Left lung (tissue), 10 donors: ENCODE measurements around the gene TIGAR. TPM values are rescaled to one million over a fixed set of nuclear protein-coding genes. Genes with fewer than 3 reads are reported as not detected.

Experiments
- ATAC-seq: fragments of 200-7000 bp; cut with Tn5 transposase; one replicate; pipeline ENCODE4 v1.9.1; 2020; ENCODE audit warnings: moderate library complexity
- DNase-seq, 4 donors: peaks; one replicate each; pipeline ENCODE4 v3.0.0-alpha.2; 2013 to 2020
- H3K27ac ChIP-seq, 2 donors: fragments of 200-600 bp; sonication (generic) in 1 of 2; one replicate each; pipeline versions ENCODE4 v1.5.0 to v1.8.0; 2020 to 2021
- H3K27me3 ChIP-seq, 2 donors: fragments of 200-600 bp; sonication (generic) in 1 of 2; one replicate each; pipeline versions ENCODE4 v1.5.0 to v1.8.0; 2020 to 2021
- H3K36me3 ChIP-seq, 2 donors: fragments of 200-600 bp; sonication (generic) in 1 of 2; one replicate each; pipeline versions ENCODE4 v1.5.0 to v1.8.0; 2020 to 2021
- H3K4me1 ChIP-seq, 2 donors: fragments of 200-600 bp; one replicate each; pipeline ENCODE4 v1.8.0; 2021
- H3K4me3 ChIP-seq, 2 donors: fragments of 200-600 bp; sonication (generic) in 1 of 2; one replicate each; pipeline versions ENCODE4 v1.5.0 to v1.8.0; 2020 to 2021; ENCODE audit warnings: mild to moderate bottlenecking in 1 of 2
- H3K9me3 ChIP-seq, 2 donors: fragments of 200-600 bp; sonication (generic) in 1 of 2; one replicate each; pipeline versions ENCODE4 v1.5.0 to v1.8.0; 2020 to 2021
- CTCF ChIP-seq, 2 donors: fragments of 200-600 bp; sonication (generic) in 1 of 2; IDR thresholded peaks; one replicate each; pipeline versions ENCODE4 v1.5.0 to v1.8.0; 2021; ENCODE audit warnings: antibody characterized with exemption in 2 of 2
- intact Hi-C, 2 donors: fragments of 100-400 bp; cut with DNase I; formaldehyde crosslinking; loops; one replicate each; pipeline versions ENCODE4 v1.11.2 to v1.14.2; 2022
- polyA plus RNA-seq, 6 donors: library from polyadenylated mRNA; unstranded; fragments of 120-200 nt; gene quantifications; one replicate each; pipeline ENCODE4 v1.2.1, GENCODE V29; 2013; ENCODE audit not compliant: insufficient read length in 6 of 6
- total RNA-seq, 2 donors: library from RNA; stranded (reverse); fragmentation: NEBNext Ultra II Directional; extraction: Animal tissue kit (Norgen Biotek cat#: 25700); gene quantifications; one replicate each; pipeline ENCODE4 v1.2.1, GENCODE V29; 2021
- donor health status: DM: no; HTN: yes; CAD: no.
- donor health status: DM: no; HTN: no; CAD: no.

Gene TIGAR
- total and polyA plus RNA-seq, 8 donors = 2.7 to 21.4 (median 5.0) TPM

- TF ChIP-seq CTCF (IDR thresholded peaks at IDR 0.05) = no peak
- H3K4me3 ChIP-seq = peak overlapping the region; percentile 64 to 78
- no peaks in the 10 kb centered on the region for H3K36me3 ChIP-seq
- DNase-seq (no peak), ATAC-seq (no peak)
- peaks cover 17 to 81% of the 10 kb centered on the region in 2 donors for H3K27me3 ChIP-seq
- intact Hi-C loops = loop anchor here in 1 of 2 donors (10.0 kb wide), 1 partner anchor 388 kb away; no protein-coding TSS in a partner anchor
- peaks cover 31 to 91% of the 10 kb centered on the region in 2 donors for H3K4me1 ChIP-seq
- H3K9me3 ChIP-seq = no peaks in the 10 kb centered on the region
- H3K27ac ChIP-seq = peak overlapping the region; percentile 84 to 87
These were observed 47.8 kb upstream of the TIGAR start for GRCh38 chr12:4273273-4273651.

GRCh38 chr12:4273652-4274395 is 47.2 kb upstream of the TIGAR start, which contains the start of gene CCND2:
Gene CCND2, plus strand, starts transcription at chr12:4273762. Its CDS starts 279 bp downstream, at chr12:4274041.
- no peak for TF ChIP-seq CTCF (IDR thresholded peaks at IDR 0.05)
- Histone ChIP-seq H3K27ac (peak within 1 kb of the TSS; percentile 87 to 94), H3K36me3 (no peaks in the 10 kb centered on the region), H3K4me3 (peak within 1 kb of the TSS; percentile 64 to 78), H3K9me3 (no peaks in the 10 kb centered on the region), H3K4me1 (peaks cover 34 to 94% of the 10 kb centered on the region in 2 donors), H3K27me3 (peaks cover 17 to 75% of the 10 kb centered on the region in 2 donors)
- DNase-seq = peak; percentile 91 to 97 (median 95)
- ATAC-seq = peak; percentile 70
- intact Hi-C loops = loop anchor here in 1 of 2 donors (10.0 kb wide), 1 partner anchor 389 kb away; no protein-coding TSS in a partner anchor

- intact Hi-C loops = loop anchor here in 1 of 2 donors (5.0 to 10.0 kb wide), 3 partner anchors 167 to 390 kb away; no protein-coding TSS in a partner anchor
- Histone ChIP-seq H3K9me3 (no peaks in the 10 kb centered on the region), H3K4me3 (peak overlapping the region; percentile 64 to 78), H3K27me3 (peaks cover 15 to 68% of the 10 kb centered on the region in 2 donors), H3K4me1 (peaks cover 40 to 97% of the 10 kb centered on the region in 2 donors), H3K27ac (peak overlapping the region; percentile 75 to 94), H3K36me3 (peaks cover 0 to 2% of the 10 kb centered on the region in 2 donors)
- ATAC-seq (no peak), DNase-seq (peak in 3 of 4 donors; percentile 42 to 81 (median 46))
- no peak for TF ChIP-seq CTCF (IDR thresholded peaks at IDR 0.05)
These were observed 46.5 kb upstream of the TIGAR start for GRCh38 chr12:4274396-4275015.

GRCh38 chr12:4275016-4275869 is 45.8 kb upstream of the TIGAR start:
- ATAC-seq (no peak), DNase-seq (peak in 3 of 4 donors; percentile 54 to 81 (median 58))
- H3K36me3 ChIP-seq = peaks cover 0 to 9% of the 10 kb centered on the region in 2 donors
- H3K4me3 ChIP-seq = peak overlapping the region; percentile 64 to 78
- intact Hi-C loops = loop anchor here in 1 of 2 donors (5.0 to 10.0 kb wide), 3 partner anchors 168 to 390 kb away; no protein-coding TSS in a partner anchor
- peak overlapping the region; percentile 75 to 94 for H3K27ac ChIP-seq
- no peak for TF ChIP-seq CTCF (IDR thresholded peaks at IDR 0.05)
- H3K27me3 ChIP-seq = peaks cover 8 to 61% of the 10 kb centered on the region in 2 donors
- H3K9me3 ChIP-seq = no peaks in the 10 kb centered on the region
- peaks cover 41 to 96% of the 10 kb centered on the region in 2 donors for H3K4me1 ChIP-seq
